ENCODE data around the gene DMPK.
A peak's percentile ranks its signal among the peaks of the same experiment; 100 is the strongest.

- TF ChIP-seq JUND (IDR thresholded peaks at IDR 0.05) (0 out of 2 replicates have a peak, but pooled peaks have one; percentile 35), FOXM1 (IDR thresholded peaks at IDR 0.05; ENCODE audit: low read depth) (no peak), TAF1 (IDR thresholded peaks at IDR 0.05; ENCODE audit: borderline replicate concordance, low read depth, low read length) (peak; percentile 79), NRF1 (IDR thresholded peaks at IDR 0.05; ENCODE audit: low read depth, low read length) (peak; percentile 90), RFX5 (IDR thresholded peaks at IDR 0.05; ENCODE audit: low read length) (no peak)
- TF ChIP-seq, protein P1, sequence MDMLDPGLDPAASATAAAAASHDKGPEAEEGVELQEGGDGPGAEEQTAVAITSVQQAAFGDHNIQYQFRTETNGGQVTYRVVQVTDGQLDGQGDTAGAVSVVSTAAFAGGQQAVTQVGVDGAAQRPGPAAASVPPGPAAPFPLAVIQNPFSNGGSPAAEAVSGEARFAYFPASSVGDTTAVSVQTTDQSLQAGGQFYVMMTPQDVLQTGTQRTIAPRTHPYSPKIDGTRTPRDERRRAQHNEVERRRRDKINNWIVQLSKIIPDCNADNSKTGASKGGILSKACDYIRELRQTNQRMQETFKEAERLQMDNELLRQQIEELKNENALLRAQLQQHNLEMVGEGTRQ (IDR thresholded peaks at IDR 0.05; ENCODE audit: borderline replicate concordance, low read depth, low read length): no peak
- TF ChIP-seq, protein P2, sequence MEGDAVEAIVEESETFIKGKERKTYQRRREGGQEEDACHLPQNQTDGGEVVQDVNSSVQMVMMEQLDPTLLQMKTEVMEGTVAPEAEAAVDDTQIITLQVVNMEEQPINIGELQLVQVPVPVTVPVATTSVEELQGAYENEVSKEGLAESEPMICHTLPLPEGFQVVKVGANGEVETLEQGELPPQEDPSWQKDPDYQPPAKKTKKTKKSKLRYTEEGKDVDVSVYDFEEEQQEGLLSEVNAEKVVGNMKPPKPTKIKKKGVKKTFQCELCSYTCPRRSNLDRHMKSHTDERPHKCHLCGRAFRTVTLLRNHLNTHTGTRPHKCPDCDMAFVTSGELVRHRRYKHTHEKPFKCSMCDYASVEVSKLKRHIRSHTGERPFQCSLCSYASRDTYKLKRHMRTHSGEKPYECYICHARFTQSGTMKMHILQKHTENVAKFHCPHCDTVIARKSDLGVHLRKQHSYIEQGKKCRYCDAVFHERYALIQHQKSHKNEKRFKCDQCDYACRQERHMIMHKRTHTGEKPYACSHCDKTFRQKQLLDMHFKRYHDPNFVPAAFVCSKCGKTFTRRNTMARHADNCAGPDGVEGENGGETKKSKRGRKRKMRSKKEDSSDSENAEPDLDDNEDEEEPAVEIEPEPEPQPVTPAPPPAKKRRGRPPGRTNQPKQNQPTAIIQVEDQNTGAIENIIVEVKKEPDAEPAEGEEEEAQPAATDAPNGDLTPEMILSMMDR (IDR thresholded peaks at IDR 0.05): no peak
Observed at GRCh38 chr19:45768984-45769782, 13.1 kb downstream of the DMPK start, which contains the start of gene SIX5.
